Thyroid gland (tissue), 4 donors: ENCODE measurements around the gene ICOS.

Experiments
- CTCF ChIP-seq, 6 experiments: fragments of 200-600 bp in 3 of 6; fragments of 450-650 bp in 3 of 6; sonication (generic) in 3 of 6; IDR thresholded peaks; one replicate each; pipeline ENCODE4 v1.5.1; 2016 to 2019; ENCODE audit warnings: antibody characterized with exemption in 6 of 6, mild to moderate bottlenecking in 2 of 6, inconsistent platforms in 1 of 6, moderate library complexity in 1 of 6
- POLR2A ChIP-seq, 2 donors: fragments of 450-650 bp; IDR thresholded peaks; one replicate each; pipeline ENCODE4 v1.6.1; 2017; ENCODE audit warnings: antibody characterized with exemption in 2 of 2, mild to moderate bottlenecking in 2 of 2, moderate library complexity in 1 of 2

DNA sequence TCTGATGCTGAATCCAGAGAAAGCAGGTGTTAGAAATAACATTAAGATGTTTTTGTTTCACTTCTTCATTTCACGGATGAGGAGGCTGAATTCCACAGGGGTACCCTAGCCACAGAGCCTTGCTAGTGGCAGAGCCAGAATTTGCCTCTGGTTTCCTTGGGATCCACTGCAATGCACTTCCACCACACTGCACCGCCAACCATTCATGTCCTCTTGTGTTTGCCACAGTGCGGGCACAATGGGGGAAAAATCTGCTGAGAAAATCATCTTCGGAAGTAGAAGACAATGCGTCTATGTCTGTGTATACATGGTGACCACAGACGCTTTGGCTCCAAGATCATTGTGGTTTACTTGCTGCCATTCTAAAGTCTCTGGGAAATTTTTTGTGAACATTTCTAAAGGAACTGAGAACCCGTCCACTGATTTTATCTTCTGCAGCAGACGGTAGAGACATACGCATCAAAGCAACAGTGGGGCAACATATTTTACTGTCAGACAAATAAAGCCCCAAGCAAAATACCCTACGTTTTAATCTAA, 14.9 kb downstream of the ICOS start:
- TF ChIP-seq POLR2A (IDR thresholded peaks at IDR 0.05) (no peak), CTCF (IDR thresholded peaks at IDR 0.05) (no peak)
